NCI-H774 (cell line): ENCODE results near the gene CCDC92.
"Not testable (repeated sequence)": the region's sequence is repeated elsewhere in the genome, so short reads cannot be mapped to it uniquely, and the experiment has no call there.

Source experiments
- DNase-seq: peaks from one replicate; lab custom pipeline; 2025; lab: John Stamatoyannopoulos, UW

The CCDC92 gene

GRCh38 chr12:123936956-123937706 lies 35.5 kb downstream of the CCDC92 start:
- DNase-seq, result no peak

- DNase-seq, result no peak
These were observed 36.2 kb downstream of the CCDC92 start for GRCh38 chr12:123936471-123936870.

GRCh38 chr12:123935956-123936355 lies 36.7 kb downstream of the CCDC92 start:
- no peak for DNase-seq

GRCh38 chr12:123934829-123935228 lies 37.8 kb downstream of the CCDC92 start:
- no peak for DNase-seq

GRCh38 chr12:123934016-123934620 lies 38.5 kb downstream of the CCDC92 start:
- DNase-seq, result no peak

- DNase-seq, result no peak
These were observed 39.4 kb downstream of the CCDC92 start for GRCh38 chr12:123933214-123933613.

GRCh38 chr12:123931686-123932321 lies 40.8 kb downstream of the CCDC92 start:
- DNase-seq, result no peak

GRCh38 chr12:123929946-123930583 lies 42.6 kb downstream of the CCDC92 start:
- DNase-seq, result no peak

GRCh38 chr12:123928897-123929296 lies 43.7 kb downstream of the CCDC92 start:
- no peak for DNase-seq

GRCh38 chr12:123928274-123928865 lies 44.3 kb downstream of the CCDC92 start:
- no peak for DNase-seq

GRCh38 chr12:123924539-123924938 lies 48.1 kb downstream of the CCDC92 start:
- DNase-seq, result no peak

GRCh38 chr12:123923927-123924326 lies 48.7 kb downstream of the CCDC92 start:
- DNase-seq, result no peak

GRCh38 chr12:123923038-123923437 lies 49.6 kb downstream of the CCDC92 start:
- no peak for DNase-seq

GRCh38 chr12:123919980-123920360 lies 52.7 kb downstream of the CCDC92 start:
- no peak for DNase-seq

- DNase-seq, result no peak
These were observed 55.2 kb downstream of the CCDC92 start for GRCh38 chr12:123917337-123917850.

- no peak for DNase-seq
These were observed 55.9 kb downstream of the CCDC92 start for GRCh38 chr12:123916729-123917128.

GRCh38 chr12:123914726-123915333 lies 57.8 kb downstream of the CCDC92 start:
- DNase-seq, result no peak

GRCh38 chr12:123912415-123913380 lies 59.9 kb downstream of the CCDC92 start:
- peak; percentile 16 for DNase-seq

GRCh38 chr12:123911672-123912409 lies 60.8 kb downstream of the CCDC92 start:
- not testable (repeated sequence) for DNase-seq

GRCh38 chr12:123910761-123911193 lies 61.9 kb downstream of the CCDC92 start:
- no peak for DNase-seq
